Pericardium fibroblast (primary cell): ENCODE data around the gene MBD4. TPM values are rescaled to one million over a fixed set of nuclear protein-coding genes. Genes with fewer than 3 reads are reported as not detected.

Experiments used
- total RNA-seq: library from RNA; depleted of rRNA; stranded (reverse); fragments of >200 nt; gene quantifications from 2 replicates; pipeline ENCODE4 v1.2.3, GENCODE V29; 2015

MBD4 gene
- total RNA-seq = 14.8 and 21.6 TPM in 2 replicates

DNA sequence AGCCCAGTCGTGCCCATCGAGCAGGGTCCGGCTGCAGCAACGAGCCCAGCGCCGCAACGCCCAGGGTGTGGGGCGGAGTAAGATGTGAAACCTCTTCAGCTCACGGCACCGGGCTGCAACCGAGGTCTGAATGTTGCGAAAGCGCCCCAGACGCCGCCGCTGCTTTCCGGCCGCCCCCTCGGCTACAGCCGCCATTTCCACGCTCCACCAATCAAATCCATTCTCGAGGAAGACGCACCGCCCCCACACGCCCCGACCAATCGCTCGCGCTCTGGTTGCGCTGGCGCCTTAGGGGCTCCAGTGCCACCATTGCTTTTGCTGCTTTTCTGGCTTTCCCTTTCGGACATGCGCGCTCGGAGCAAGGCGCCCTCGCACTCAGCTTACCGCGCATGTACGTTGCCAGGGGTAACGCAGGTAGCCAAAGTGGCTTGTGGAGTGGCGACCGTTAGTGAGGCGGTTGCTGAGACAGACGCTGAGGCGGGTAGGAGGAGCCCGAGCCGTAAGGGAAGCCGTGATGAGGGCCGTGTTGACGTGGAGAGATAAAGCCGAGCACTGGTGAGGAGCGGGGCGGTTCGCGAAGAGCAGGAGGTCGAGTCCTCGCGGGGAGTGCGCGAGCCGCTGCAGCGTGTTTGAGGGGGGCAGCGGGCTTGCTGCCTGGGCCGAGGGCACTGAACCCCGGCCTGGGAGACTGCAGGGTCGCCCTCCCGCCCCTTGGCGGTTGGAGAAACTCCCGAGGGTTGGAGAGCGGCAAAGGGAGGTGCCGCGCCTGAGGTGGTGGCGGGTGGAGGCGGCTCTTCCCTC lies at the start of gene MBD4, which contains the start of gene IFT122:
Gene MBD4, minus strand, starts transcription at position 132 of the 801 bp plus-strand sequence. Its CDS starts 115 bp downstream, at position 17.
Gene IFT122, plus strand, starts transcription at position 408 of the 801 bp plus-strand sequence. Its CDS starts 107 bp downstream, at position 515.

DNA sequence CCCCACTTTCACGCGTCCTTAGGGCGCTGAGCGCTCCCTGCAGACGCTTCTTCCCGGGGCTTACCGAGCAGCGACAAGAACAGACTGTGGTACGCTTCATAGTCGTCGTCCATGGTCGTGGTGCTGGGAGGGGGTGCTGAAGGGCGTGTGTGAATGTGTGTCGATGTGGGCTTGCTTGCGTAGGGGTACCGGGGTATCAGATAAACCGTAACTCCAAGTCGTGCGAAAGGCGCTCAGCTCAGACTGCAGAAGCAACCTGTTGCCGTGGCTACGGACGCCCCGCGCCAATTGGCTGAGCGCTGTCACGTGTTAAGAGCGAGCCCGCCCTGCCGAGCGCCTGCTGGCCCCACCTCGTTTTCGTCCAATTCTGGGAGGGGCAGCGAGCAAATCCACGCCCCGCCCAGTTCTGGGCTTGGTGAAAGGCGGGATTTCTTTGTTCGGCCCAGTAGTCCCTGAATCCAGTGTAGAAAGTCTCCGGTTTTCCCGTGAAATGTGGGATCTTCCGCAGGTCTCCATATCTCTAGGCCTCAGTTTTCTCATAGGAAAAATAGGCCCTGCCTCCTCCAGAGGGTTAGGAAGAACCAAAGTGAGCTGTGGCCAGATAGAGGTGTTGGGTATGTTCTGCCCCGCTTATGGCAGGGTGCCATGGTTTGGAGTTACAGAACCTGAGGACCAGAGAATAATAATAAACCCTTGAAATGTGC lies 11.2 kb downstream of the MBD4 start, which contains the start of gene EFCAB12:
Gene EFCAB12, minus strand, starts transcription at position 261 of the 704 bp plus-strand sequence. Its CDS starts 148 bp downstream, at position 113.

Other genes with a start within 250 kb of the MBD4 start
- 157 and 220 TPM in 2 replicates for gene COPG1, start 190.3 kb downstream of the MBD4 start, total RNA-seq
- 14.7 and 35.7 TPM in 2 replicates for gene HMCES, start 161.1 kb downstream of the MBD4 start, total RNA-seq
- gene EFCAB12, start 11.3 kb downstream of the MBD4 start, total RNA-seq = 0.12 and 0.34 TPM in 2 replicates
- 10.8 and 21.8 TPM in 2 replicates for gene IFT122, start 276 bp upstream of the MBD4 start, total RNA-seq
- gene RHO, start 88.7 kb upstream of the MBD4 start, total RNA-seq = not detected in 2 replicates
- gene H1-8, start 103.2 kb upstream of the MBD4 start, total RNA-seq = not detected in 2 replicates
- gene PLXND1, start 166.7 kb upstream of the MBD4 start, total RNA-seq = 139 and 155 TPM in 2 replicates